H1 (cell line): Measurements from ENCODE around the gene SYNPR. TPM values are rescaled to one million over a fixed set of nuclear protein-coding genes. Genes with fewer than 3 reads are reported as not detected.

Experiments
- CTCF ChIA-PET: fragments of 300-600 bp; sonication (Branson Sonifier 250); formaldehyde crosslinking; loops from one replicate; lab custom pipeline; 2021; ENCODE audit not compliant: partially characterized antibody; lab: Charles Lee
- POLR2A ChIA-PET: fragments of 300-600 bp; sonication (Branson Sonifier 250); formaldehyde crosslinking; loops from one replicate; lab custom pipeline; 2021; ENCODE audit warnings: inconsistent platforms; ENCODE audit not compliant: partially characterized antibody; lab: Charles Lee
- DNase-seq, 2 experiments: peaks; one replicate each; pipeline versions ENCODE4 v3.0.0 to v3.0.0-alpha.2; 2010 to 2022; ENCODE audit warnings: low spot score in 2 of 2, low read depth in 1 of 2, mixed read lengths in 1 of 2
- FAIRE-seq: peaks from 2 replicates; lab custom pipeline; 2011; peaks lifted over from hg19 to GRCh38; lab: Jason Lieb, UNC
- H2AFZ ChIP-seq: 2 replicates; pipeline ENCODE4 v1.8.1; 2012; ENCODE audit warnings: low read length, inconsistent platforms
- H2AK5ac ChIP-seq: 2 replicates; pipeline ENCODE4 v1.6.1; 2013; ENCODE audit warnings: low read depth, low read length
- H2BK120ac ChIP-seq: replicated peaks from 2 replicates; pipeline ENCODE3; 2013; ENCODE audit warnings: low read depth, low read length, inconsistent platforms
- H2BK12ac ChIP-seq: 2 replicates; pipeline ENCODE4 v1.6.1; 2013; ENCODE audit warnings: low read depth, low read length
- H2BK15ac ChIP-seq: 2 replicates; pipeline ENCODE4 v1.6.1; 2013; ENCODE audit warnings: low read length
- H2BK20ac ChIP-seq: 2 replicates; pipeline ENCODE4 v1.6.1; 2013; ENCODE audit warnings: low read length
- H2BK5ac ChIP-seq: 2 replicates; pipeline ENCODE4 v1.6.1; 2013; ENCODE audit warnings: low read depth, low read length
- H3K14ac ChIP-seq: 2 replicates; pipeline ENCODE4 v1.6.1; 2013; ENCODE audit warnings: inconsistent platforms; ENCODE audit not compliant: insufficient read length
- H3K18ac ChIP-seq: 2 replicates; pipeline ENCODE4 v1.6.1; 2013; ENCODE audit warnings: low read length; ENCODE audit errors: extremely low read depth
- H3K23ac ChIP-seq: 2 replicates; pipeline ENCODE4 v1.6.1; 2013; ENCODE audit warnings: inconsistent platforms; ENCODE audit not compliant: insufficient read length
- H3K23me2 ChIP-seq: 2 replicates; pipeline ENCODE4 v1.6.1; 2013; ENCODE audit warnings: low read depth, low read length
- H3K27ac ChIP-seq: 2 replicates; pipeline ENCODE4 v1.6.1; 2011; ENCODE audit warnings: low read depth, low read length, inconsistent platforms
- H3K27me3 ChIP-seq, 4 experiments: replicated peaks in 1 of 4; 1 replicate in 1 of 4; 2 replicates in 3 of 4; pipeline versions ENCODE4 v1.6.1 to v1.8.1; 2011 to 2013; ENCODE audit warnings: low read length in 3 of 4, mild to moderate bottlenecking in 3 of 4, inconsistent platforms in 2 of 4, mixed read lengths in 2 of 4, moderate library complexity in 1 of 4; ENCODE audit not compliant: control insufficient read depth in 3 of 4, insufficient read depth in 3 of 4; ENCODE audit errors: extremely low read depth in 1 of 4
- H3K36me3 ChIP-seq, 4 experiments: 2 replicates each; pipeline versions ENCODE4 v1.6.1 to v1.8.1; 2011 to 2013; ENCODE audit warnings: mild to moderate bottlenecking in 4 of 4, low read length in 3 of 4, moderate library complexity in 2 of 4, control low read depth in 1 of 4, inconsistent platforms in 1 of 4; ENCODE audit not compliant: insufficient read depth in 4 of 4, control insufficient read depth in 2 of 4
- H3K4ac ChIP-seq: replicated peaks from 2 replicates; pipeline ENCODE3; 2013; ENCODE audit warnings: low read length, low read depth, mixed read lengths, inconsistent platforms; ENCODE audit not compliant: insufficient read length
- H3K4me1 ChIP-seq, 4 experiments: replicated peaks in 1 of 4; 1 replicate in 1 of 4; 2 replicates in 3 of 4; pipeline versions ENCODE4 v1.6.1 to v1.8.1; 2011 to 2013; ENCODE audit warnings: low read length in 3 of 4, inconsistent platforms in 2 of 4, mixed read lengths in 1 of 4; ENCODE audit not compliant: insufficient read depth in 4 of 4, control insufficient read depth in 3 of 4
- H3K4me2 ChIP-seq, 2 experiments: 2 replicates each; pipeline versions ENCODE4 v1.6.1 to v1.8.1; 2011 to 2013; ENCODE audit warnings: low read depth in 2 of 2, low read length in 2 of 2, control low read depth in 1 of 2, inconsistent platforms in 1 of 2, mild to moderate bottlenecking in 1 of 2; ENCODE audit not compliant: insufficient read depth in 1 of 2
- H3K4me3 ChIP-seq, 4 experiments: fragments of 200-600, 300-600 bp in 1 of 4; sonication (generic), shearing (Covaris generic), sonication (Bioruptor Twin) in 1 of 4; 2 replicates each; pipeline versions ENCODE4 v1.5.1 to v1.8.1; 2011 to 2016; ENCODE audit warnings: low read length in 4 of 4, low read depth in 3 of 4, control low read depth in 2 of 4, inconsistent platforms in 2 of 4, mild to moderate bottlenecking in 2 of 4, mixed read lengths in 1 of 4, moderate library complexity in 1 of 4; ENCODE audit not compliant: insufficient read depth in 2 of 4; ENCODE audit errors: extremely low read depth in 1 of 4
- H3K56ac ChIP-seq: replicated peaks from 2 replicates; pipeline ENCODE3; 2013; ENCODE audit warnings: low read depth, mild to moderate bottlenecking, mixed read lengths, low read length, inconsistent platforms; ENCODE audit not compliant: insufficient read length
- H3K79me1 ChIP-seq: 2 replicates; pipeline ENCODE4 v1.6.1; 2013; ENCODE audit warnings: low read depth, low read length, control low read depth
- H3K79me2 ChIP-seq, 2 experiments: 2 replicates each; pipeline versions ENCODE4 v1.6.1 to v1.8.1; 2012 to 2013; ENCODE audit warnings: low read length in 2 of 2, mild to moderate bottlenecking in 2 of 2, inconsistent platforms in 1 of 2; ENCODE audit not compliant: insufficient read depth in 2 of 2, control insufficient read depth in 1 of 2
- H3K9ac ChIP-seq, 4 experiments: replicated peaks in 1 of 4; 1 replicate in 1 of 4; 2 replicates in 3 of 4; pipeline versions ENCODE4 v1.6.1 to v1.8.1; 2011 to 2013; ENCODE audit warnings: low read depth in 3 of 4, low read length in 3 of 4, control low read depth in 2 of 4, mild to moderate bottlenecking in 2 of 4, moderate library complexity in 2 of 4, inconsistent platforms in 1 of 4; ENCODE audit errors: extremely low read depth in 1 of 4
- H3K9me3 ChIP-seq, 2 experiments: 2 replicates each; pipeline versions ENCODE4 v1.6.1 to v1.8.1; 2012 to 2013; ENCODE audit warnings: mild to moderate bottlenecking in 2 of 2, moderate library complexity in 2 of 2, control low read depth in 1 of 2, inconsistent platforms in 1 of 2, low read depth in 1 of 2, low read length in 1 of 2, mixed read lengths in 1 of 2; ENCODE audit not compliant: insufficient read depth in 2 of 2
- H4K20me1 ChIP-seq, 2 experiments: replicated peaks in 1 of 2; 2 replicates each; pipeline versions ENCODE3 to v1.8.1; 2011 to 2013; ENCODE audit warnings: inconsistent platforms in 2 of 2, low read length in 2 of 2, mild to moderate bottlenecking in 1 of 2; ENCODE audit not compliant: insufficient read depth in 2 of 2, control insufficient read depth in 1 of 2
- H4K5ac ChIP-seq: 2 replicates; pipeline ENCODE4 v1.6.1; 2013; ENCODE audit warnings: low read length, low read depth, mixed read lengths, inconsistent platforms; ENCODE audit not compliant: insufficient read length
- H4K8ac ChIP-seq: 2 replicates; pipeline ENCODE4 v1.8.0; 2013; ENCODE audit warnings: mild to moderate bottlenecking, moderate library complexity, low read length, inconsistent platforms; ENCODE audit not compliant: insufficient read depth; ENCODE audit errors: extremely low read depth
- H4K91ac ChIP-seq: replicated peaks from 2 replicates; pipeline ENCODE3; 2013; ENCODE audit warnings: low read length, mixed read lengths, inconsistent platforms; ENCODE audit not compliant: insufficient read length
- BACH1 ChIP-seq: IDR thresholded peaks from 2 replicates; pipeline ENCODE4 v1.6.1; 2012; ENCODE audit warnings: low read length, improper control_type of control experiment
- EP300 ChIP-seq, 2 experiments: IDR thresholded peaks; 1 replicate in 1 of 2; 2 replicates in 1 of 2; pipeline ENCODE4 v1.6.1; 2011 to 2012; ENCODE audit warnings: low read depth in 2 of 2, low read length in 2 of 2, mild to moderate bottlenecking in 2 of 2, borderline replicate concordance in 1 of 2, inconsistent platforms in 1 of 2, moderate library complexity in 1 of 2
- HDAC6 ChIP-seq: IDR thresholded peaks from one replicate; pipeline ENCODE4 v1.7.1; 2012; ENCODE audit warnings: low read depth, mild to moderate bottlenecking, inconsistent platforms, low read length, moderate library complexity
- NANOG ChIP-seq: IDR thresholded peaks from 2 replicates; pipeline ENCODE4 v1.6.1; 2011; ENCODE audit warnings: low read length, low read depth, mild to moderate bottlenecking, inconsistent platforms; ENCODE audit not compliant: insufficient read depth, poor library complexity, severe bottlenecking
- POLR2AphosphoS5 ChIP-seq: IDR thresholded peaks from 2 replicates; pipeline ENCODE4 v1.6.1; 2011; ENCODE audit warnings: low read depth, low read length
- SAP30 ChIP-seq: fragments of 300-600 bp; sonication (generic); IDR thresholded peaks from 2 replicates; pipeline ENCODE4 v1.7.1; 2012; ENCODE audit warnings: low read length, moderate library complexity, mild to moderate bottlenecking, inconsistent platforms; ENCODE audit not compliant: insufficient read depth, insufficient replicate concordance
- SP1 ChIP-seq: IDR thresholded peaks from 2 replicates; pipeline ENCODE4 v1.6.1; 2011; ENCODE audit warnings: low read depth, low read length
- SP2 ChIP-seq: IDR thresholded peaks from 2 replicates; pipeline ENCODE4 v1.6.1; 2012; ENCODE audit warnings: mild to moderate bottlenecking, low read length, inconsistent platforms
- SRF ChIP-seq: IDR thresholded peaks from 2 replicates; pipeline ENCODE4 v1.6.1; 2011; ENCODE audit warnings: mild to moderate bottlenecking, low read depth, low read length, moderate library complexity
- SUZ12 ChIP-seq: fragments of 200-600 bp; sonication (generic); IDR thresholded peaks from 2 replicates; pipeline ENCODE4 v1.6.1; 2012; ENCODE audit warnings: mild to moderate bottlenecking, inconsistent platforms, low read length, moderate library complexity, mixed read lengths
- TBP ChIP-seq: IDR thresholded peaks from 2 replicates; pipeline ENCODE4 v1.6.1; 2011; ENCODE audit warnings: low read depth, low read length, improper control_type of control experiment
- TEAD4 ChIP-seq: IDR thresholded peaks from 2 replicates; pipeline ENCODE4 v1.6.1; 2012; ENCODE audit warnings: low read depth, low read length, inconsistent platforms, mixed read lengths
- WGBS, 2 experiments: shearing (Covaris generic) in 1 of 2; methylation state at CpG; one replicate each; pipeline versions ENCODE4 v1.1.6 to v1.1.7; 2013 to 2015; ENCODE audit warnings: low lambda C conversion rate in 2 of 2, mixed read lengths in 2 of 2, inconsistent platforms in 1 of 2, low coverage in 1 of 2, missing lambda C conversion rate in 1 of 2; ENCODE audit not compliant: insufficient replicate concordance in 2 of 2, insufficient coverage in 1 of 2, insufficient read length in 1 of 2; ENCODE audit errors: extremely low coverage in 1 of 2, missing lambda C conversion rate in 1 of 2; 5-methylcytosine and 5-hydroxymethylcytosine counted together
- polyA plus RNA-seq, 7 experiments: library from polyadenylated mRNA; depleted of rRNA in 3 of 7; stranded (reverse) in 5 of 7; unstranded in 2 of 7; fragments of >200 nt in 5 of 7; fragments of 200-250 nt in 2 of 7; gene quantifications; 1 replicate in 5 of 7; 2 replicates in 1 of 7; 4 replicates in 1 of 7; pipeline versions ENCODE4 v1.2.1 to v1.2.3, GENCODE V29; 2011 to 2013; ENCODE audit warnings: missing spikeins in 2 of 7, mixed read lengths in 2 of 7
- total RNA-seq: library from RNA; stranded (reverse); fragmentation: NEBNext Ultra II Directional; extraction: Animal tissue kit (Norgen Biotek cat#: 25700); gene quantifications from 2 replicates; pipeline ENCODE4 v1.2.1, GENCODE V29; 2021
- TF ChIP-seq, protein P1 (sequence below): IDR thresholded peaks from 2 replicates; pipeline ENCODE4 v1.6.1; 2011; ENCODE audit warnings: low read length, improper control_type of control experiment

The SYNPR gene
- total and polyA plus RNA-seq, 2 of the 8 experiments (the other 6 are each of a cell fraction or from before 2014, with no cell fraction given), result 0.39 to 0.99 TPM

DNA sequence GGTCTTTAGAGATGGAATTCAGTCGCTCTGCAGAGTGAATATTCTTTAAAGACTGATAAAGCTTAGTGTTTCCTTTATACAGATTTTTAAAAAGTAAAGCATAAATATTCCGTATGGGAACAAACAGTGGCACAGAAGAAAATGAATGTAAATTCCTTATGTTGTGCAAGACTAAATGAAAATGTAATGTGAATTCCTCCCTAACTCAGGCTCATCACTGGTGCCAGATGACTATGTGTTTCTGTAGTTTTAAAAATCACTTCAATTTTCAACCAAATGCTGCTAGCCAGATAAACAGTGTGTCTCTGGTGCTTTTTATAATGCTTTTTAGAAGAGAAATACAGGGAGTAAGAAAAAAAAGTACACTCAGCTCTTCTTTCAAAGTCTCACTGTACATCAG lies 219.5 kb downstream of the SYNPR start:
- Histone ChIP-seq H2BK15ac (no peak overlapping the region), H3K4me3 (no peak overlapping the region), H3K56ac (no peak overlapping the region), H4K20me1 (no peaks in the 10 kb centered on the region), H3K36me3 (no peaks in the 10 kb centered on the region), H3K4ac (no peak overlapping the region), H3K9ac (no peak overlapping the region), H4K8ac (no peak overlapping the region), H3K14ac (no peak overlapping the region), H3K23ac (no peak overlapping the region), H2AK5ac (no peak overlapping the region), H3K27ac (no peak overlapping the region), H3K23me2 (no peaks in the 10 kb centered on the region), H2BK12ac (no peak overlapping the region), H2BK20ac (no peak overlapping the region), H4K5ac (no peak overlapping the region), H2AFZ (no peak overlapping the region), H4K91ac (no peak overlapping the region), H3K79me2 (no peaks in the 10 kb centered on the region), H2BK5ac (no peak overlapping the region), H3K79me1 (no peaks in the 10 kb centered on the region), H3K27me3 (no peaks in the 10 kb centered on the region), H2BK120ac (no peak overlapping the region), H3K4me2 (no peak overlapping the region), H3K18ac (no peak overlapping the region), H3K9me3 (no peaks in the 10 kb centered on the region), H3K4me1 (no peaks in the 10 kb centered on the region)
- ChIA-PET POLR2A (interaction anchor here (0.6 kb wide), 1 partner anchor 156 kb away, joined by 3 read pairs; no protein-coding TSS in a partner anchor), CTCF (interaction anchor here (0.7 kb wide), 1 partner anchor 295 kb away, joined by 3 read pairs; no protein-coding TSS in a partner anchor)
- DNase-seq (no peak), FAIRE-seq (no peak)
- TF ChIP-seq, protein P1, sequence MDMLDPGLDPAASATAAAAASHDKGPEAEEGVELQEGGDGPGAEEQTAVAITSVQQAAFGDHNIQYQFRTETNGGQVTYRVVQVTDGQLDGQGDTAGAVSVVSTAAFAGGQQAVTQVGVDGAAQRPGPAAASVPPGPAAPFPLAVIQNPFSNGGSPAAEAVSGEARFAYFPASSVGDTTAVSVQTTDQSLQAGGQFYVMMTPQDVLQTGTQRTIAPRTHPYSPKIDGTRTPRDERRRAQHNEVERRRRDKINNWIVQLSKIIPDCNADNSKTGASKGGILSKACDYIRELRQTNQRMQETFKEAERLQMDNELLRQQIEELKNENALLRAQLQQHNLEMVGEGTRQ, result no peak
- no peak for TF ChIP-seq SAP30
- no peak for TF ChIP-seq SP1
- TF ChIP-seq SUZ12, result no peak
- no peak for TF ChIP-seq HDAC6
- TF ChIP-seq TEAD4, result no peak
- no peak for TF ChIP-seq EP300 (IDR thresholded peaks at IDR 0.05; ENCODE audit: borderline replicate concordance in 1 of 2, low read depth in 2 of 2, low read length in 2 of 2)
- no peak for TF ChIP-seq TBP
- TF ChIP-seq SP2, result no peak
- no peak for TF ChIP-seq SRF
- no peak for TF ChIP-seq BACH1
- no peak for TF ChIP-seq POLR2AphosphoS5
- TF ChIP-seq NANOG, result no peak
- WGBS, 2 experiments, result 97% methylated on average over 2 of the region's 2 CpGs; no CpG with 5 or more reads in 1 of the 2 experiments
